HL-60 (cell line): Measurements from ENCODE around the gene MFAP3L.

Experiments
- DNase-seq, 2 experiments: peaks; one replicate each; pipeline ENCODE4 v3.0.0-alpha.2; 2010 to 2020; ENCODE audit warnings: low read depth in 1 of 2, low spot score in 1 of 2
- H3K27ac ChIP-seq: fragments of 250-450 bp; sonication (Bioruptor Pico); replicated peaks from 2 replicates; pipeline ENCODE4 v1.5.1; 2020; ENCODE audit warnings: mild to moderate bottlenecking, moderate library complexity
- H3K27me3 ChIP-seq: fragments of 250-450 bp; sonication (Bioruptor Pico); 2 replicates; pipeline ENCODE4 v1.5.1; 2021; ENCODE audit warnings: mild to moderate bottlenecking, moderate library complexity; ENCODE audit not compliant: insufficient read depth, poor library complexity, severe bottlenecking
- H3K4me3 ChIP-seq: replicated peaks from 2 replicates; pipeline ENCODE4 v1.5.1; 2011; ENCODE audit warnings: mild to moderate bottlenecking, control low read depth, low read length; ENCODE audit not compliant: insufficient read depth
- GABPA ChIP-seq: IDR thresholded peaks from 2 replicates; pipeline ENCODE4 v1.6.1; 2012; ENCODE audit warnings: low read depth
- POLR2AphosphoS5 ChIP-seq: IDR thresholded peaks from 2 replicates; pipeline ENCODE4 v1.6.1; 2012; ENCODE audit warnings: low read depth
- SPI1 ChIP-seq: IDR thresholded peaks from 2 replicates; pipeline ENCODE4 v1.6.1; 2012; ENCODE audit warnings: low read depth, mild to moderate bottlenecking, borderline replicate concordance
- TF ChIP-seq, protein P1 (sequence below): IDR thresholded peaks from one replicate; pipeline ENCODE4 v1.5.1; 2011; ENCODE audit warnings: low read length, control low read depth, inconsistent platforms; ENCODE audit not compliant: insufficient read depth
- TF ChIP-seq, protein P2 (sequence below): IDR thresholded peaks from 2 replicates; pipeline ENCODE4 v1.6.1; 2012; ENCODE audit warnings: low read depth; ENCODE audit not compliant: insufficient replicate concordance

MFAP3L gene

DNA sequence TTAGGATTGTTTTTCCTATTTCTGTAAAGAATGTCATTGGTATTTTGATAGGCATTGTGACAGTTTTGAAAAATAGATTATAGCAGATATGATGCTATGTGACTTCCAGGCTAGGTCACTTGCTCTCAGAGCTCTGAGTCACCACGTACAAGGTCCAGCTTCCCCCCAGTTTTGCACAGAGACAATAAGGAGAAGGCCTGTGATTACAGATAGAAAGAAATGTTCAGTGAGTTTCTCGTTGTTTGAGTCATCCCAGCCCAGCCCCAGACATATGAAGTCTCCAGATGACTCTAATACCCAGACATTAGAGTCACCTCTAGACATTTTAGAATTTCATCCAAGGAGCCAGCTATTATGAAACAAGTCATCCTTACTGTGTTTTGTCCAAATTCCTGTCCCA lies 57.2 kb downstream of the MFAP3L start:
- DNase-seq: no peak
- Histone ChIP-seq H3K4me3 (no peak overlapping the region), H3K27me3 (peaks cover 2% of the 10 kb centered on the region), H3K27ac (no peak overlapping the region)
- TF ChIP-seq, protein P1, sequence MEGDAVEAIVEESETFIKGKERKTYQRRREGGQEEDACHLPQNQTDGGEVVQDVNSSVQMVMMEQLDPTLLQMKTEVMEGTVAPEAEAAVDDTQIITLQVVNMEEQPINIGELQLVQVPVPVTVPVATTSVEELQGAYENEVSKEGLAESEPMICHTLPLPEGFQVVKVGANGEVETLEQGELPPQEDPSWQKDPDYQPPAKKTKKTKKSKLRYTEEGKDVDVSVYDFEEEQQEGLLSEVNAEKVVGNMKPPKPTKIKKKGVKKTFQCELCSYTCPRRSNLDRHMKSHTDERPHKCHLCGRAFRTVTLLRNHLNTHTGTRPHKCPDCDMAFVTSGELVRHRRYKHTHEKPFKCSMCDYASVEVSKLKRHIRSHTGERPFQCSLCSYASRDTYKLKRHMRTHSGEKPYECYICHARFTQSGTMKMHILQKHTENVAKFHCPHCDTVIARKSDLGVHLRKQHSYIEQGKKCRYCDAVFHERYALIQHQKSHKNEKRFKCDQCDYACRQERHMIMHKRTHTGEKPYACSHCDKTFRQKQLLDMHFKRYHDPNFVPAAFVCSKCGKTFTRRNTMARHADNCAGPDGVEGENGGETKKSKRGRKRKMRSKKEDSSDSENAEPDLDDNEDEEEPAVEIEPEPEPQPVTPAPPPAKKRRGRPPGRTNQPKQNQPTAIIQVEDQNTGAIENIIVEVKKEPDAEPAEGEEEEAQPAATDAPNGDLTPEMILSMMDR: no peak
- TF ChIP-seq POLR2AphosphoS5: no peak
- no peak for TF ChIP-seq SPI1
- TF ChIP-seq, protein P2, sequence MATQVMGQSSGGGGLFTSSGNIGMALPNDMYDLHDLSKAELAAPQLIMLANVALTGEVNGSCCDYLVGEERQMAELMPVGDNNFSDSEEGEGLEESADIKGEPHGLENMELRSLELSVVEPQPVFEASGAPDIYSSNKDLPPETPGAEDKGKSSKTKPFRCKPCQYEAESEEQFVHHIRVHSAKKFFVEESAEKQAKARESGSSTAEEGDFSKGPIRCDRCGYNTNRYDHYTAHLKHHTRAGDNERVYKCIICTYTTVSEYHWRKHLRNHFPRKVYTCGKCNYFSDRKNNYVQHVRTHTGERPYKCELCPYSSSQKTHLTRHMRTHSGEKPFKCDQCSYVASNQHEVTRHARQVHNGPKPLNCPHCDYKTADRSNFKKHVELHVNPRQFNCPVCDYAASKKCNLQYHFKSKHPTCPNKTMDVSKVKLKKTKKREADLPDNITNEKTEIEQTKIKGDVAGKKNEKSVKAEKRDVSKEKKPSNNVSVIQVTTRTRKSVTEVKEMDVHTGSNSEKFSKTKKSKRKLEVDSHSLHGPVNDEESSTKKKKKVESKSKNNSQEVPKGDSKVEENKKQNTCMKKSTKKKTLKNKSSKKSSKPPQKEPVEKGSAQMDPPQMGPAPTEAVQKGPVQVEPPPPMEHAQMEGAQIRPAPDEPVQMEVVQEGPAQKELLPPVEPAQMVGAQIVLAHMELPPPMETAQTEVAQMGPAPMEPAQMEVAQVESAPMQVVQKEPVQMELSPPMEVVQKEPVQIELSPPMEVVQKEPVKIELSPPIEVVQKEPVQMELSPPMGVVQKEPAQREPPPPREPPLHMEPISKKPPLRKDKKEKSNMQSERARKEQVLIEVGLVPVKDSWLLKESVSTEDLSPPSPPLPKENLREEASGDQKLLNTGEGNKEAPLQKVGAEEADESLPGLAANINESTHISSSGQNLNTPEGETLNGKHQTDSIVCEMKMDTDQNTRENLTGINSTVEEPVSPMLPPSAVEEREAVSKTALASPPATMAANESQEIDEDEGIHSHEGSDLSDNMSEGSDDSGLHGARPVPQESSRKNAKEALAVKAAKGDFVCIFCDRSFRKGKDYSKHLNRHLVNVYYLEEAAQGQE: no peak
- TF ChIP-seq GABPA: no peak

DNA sequence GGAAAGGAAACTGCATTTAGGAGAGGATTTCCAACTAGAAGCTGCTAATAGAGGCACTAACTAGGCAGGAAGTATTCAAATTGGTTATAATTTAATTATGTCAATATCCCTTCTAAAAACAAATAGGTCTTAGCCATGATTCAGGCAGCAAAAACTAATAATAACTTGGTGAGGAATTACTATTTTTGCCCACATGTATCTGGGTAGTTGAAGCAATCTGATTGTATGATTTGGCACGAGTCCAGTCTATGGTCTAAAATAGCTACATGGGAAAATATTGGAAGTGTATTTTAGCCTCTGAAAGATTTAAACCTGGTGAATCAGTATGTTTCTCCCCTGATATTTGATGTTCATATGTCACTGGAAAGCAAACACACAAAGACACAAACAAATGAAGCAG lies 62.2 kb downstream of the MFAP3L start:
- Histone ChIP-seq H3K27me3 (no peaks in the 10 kb centered on the region), H3K4me3 (no peak overlapping the region), H3K27ac (no peak overlapping the region)
- no peak for DNase-seq
- TF ChIP-seq, protein P2: no peak
- TF ChIP-seq GABPA (no peak), SPI1 (no peak), POLR2AphosphoS5 (no peak)
- TF ChIP-seq, protein P1: no peak

DNA sequence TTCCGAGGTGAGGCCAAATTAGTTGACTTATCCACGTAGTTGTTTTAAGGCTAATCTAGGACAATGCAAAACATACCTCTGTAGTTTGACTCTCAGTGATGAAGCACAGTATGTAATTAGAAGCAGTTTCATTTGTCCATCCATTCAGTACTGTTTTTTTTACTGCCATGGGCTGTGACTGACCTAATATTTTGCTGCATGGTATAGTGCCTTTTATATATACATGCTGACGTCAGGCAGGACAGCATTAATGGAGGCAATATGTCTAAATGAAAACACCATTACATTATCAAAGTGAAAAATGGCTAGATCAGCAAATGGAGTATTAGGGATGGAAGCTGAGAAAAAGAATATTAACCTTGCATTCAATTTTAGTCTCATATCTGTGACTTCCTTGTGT lies 66.9 kb downstream of the MFAP3L start:
- no peak for DNase-seq
- TF ChIP-seq, protein P2: no peak
- TF ChIP-seq, protein P1: no peak
- TF ChIP-seq SPI1: no peak
- TF ChIP-seq POLR2AphosphoS5: no peak
- no peak for TF ChIP-seq GABPA
- Histone ChIP-seq H3K27ac (no peak overlapping the region), H3K27me3 (no peaks in the 10 kb centered on the region), H3K4me3 (no peak overlapping the region)
